ENCODE measurements around the gene PRKAG2. TPM values are rescaled to one million over a fixed set of nuclear protein-coding genes. Genes with fewer than 3 reads are reported as not detected.

Gene PRKAG2
- total RNA-seq, 2 experiments from 2014 or later, result 39.3 to 42.3 TPM

GRCh38 chr7:151695951-151696541 is 180.9 kb downstream of the PRKAG2 start:
- no peak for ATAC-seq (ENCODE audit: poor library complexity)
- H3K36me3 Mint-ChIP-seq (ENCODE audit: low read depth), result peaks cover under 1% of the 10 kb centered on the region
- ChIA-PET POLR2A (no interaction called here), CTCF (no interaction called here)
- Histone ChIP-seq H3K27ac (ENCODE audit: low read depth in 1 of 2, low read length in 2 of 2) (no peak overlapping the region), H3K36me3 (ENCODE audit: insufficient read depth, low read length) (peaks cover 2% of the 10 kb centered on the region), H3K4me1 (ENCODE audit: insufficient read depth, low read length) (no peaks in the 10 kb centered on the region), H3K27me3 (ENCODE audit: control insufficient read depth in 1 of 2, insufficient read depth in 2 of 2, low read length in 2 of 2) (no peaks in the 10 kb centered on the region), H3K9me3 (ENCODE audit: control insufficient read depth in 1 of 2, insufficient read depth in 1 of 2, low read length in 2 of 2) (no peaks in the 10 kb centered on the region), H3K4me3 (ENCODE audit: low read length) (no peak overlapping the region)
- no peak overlapping the region for H3K27ac Mint-ChIP-seq
- H3K4me1 Mint-ChIP-seq (ENCODE audit: low read depth), result peaks cover 5% of the 10 kb centered on the region
- intact Hi-C loops (cut with DNase I, micrococcal nuclease), result no loop called here
- no peak for TF ChIP-seq CTCF (IDR thresholded peaks at IDR 0.05)
- no peak for DNase-seq
- H3K27me3 Mint-ChIP-seq, result no peaks in the 10 kb centered on the region
- no peak overlapping the region for H3K4me3 Mint-ChIP-seq
- H3K9me3 Mint-ChIP-seq, result no peaks in the 10 kb centered on the region

GRCh38 chr7:151694828-151695580 is 181.9 kb downstream of the PRKAG2 start:
- Mint-ChIP-seq H3K27me3 (no peaks in the 10 kb centered on the region), H3K36me3 (ENCODE audit: low read depth) (no peaks in the 10 kb centered on the region), H3K4me3 (no peak overlapping the region), H3K4me1 (ENCODE audit: low read depth) (peaks cover 5% of the 10 kb centered on the region), H3K27ac (no peak overlapping the region), H3K9me3 (no peaks in the 10 kb centered on the region)
- DNase-seq (no peak), ATAC-seq (ENCODE audit: poor library complexity) (no peak)
- no peaks in the 10 kb centered on the region for H3K4me1 ChIP-seq (ENCODE audit: insufficient read depth, low read length)
- H3K36me3 ChIP-seq (ENCODE audit: insufficient read depth, low read length), result peaks cover 2% of the 10 kb centered on the region
- H3K9me3 ChIP-seq (ENCODE audit: control insufficient read depth in 1 of 2, insufficient read depth in 1 of 2, low read length in 2 of 2), result no peaks in the 10 kb centered on the region
- no peak overlapping the region for H3K4me3 ChIP-seq (ENCODE audit: low read length)
- TF ChIP-seq CTCF (IDR thresholded peaks at IDR 0.05), result no peak
- ChIA-PET POLR2A (no interaction called here), CTCF (no interaction called here)
- intact Hi-C loops (cut with DNase I, micrococcal nuclease), result no loop called here
- H3K27ac ChIP-seq (ENCODE audit: low read depth in 1 of 2, low read length in 2 of 2), result no peak overlapping the region
- no peaks in the 10 kb centered on the region for H3K27me3 ChIP-seq (ENCODE audit: control insufficient read depth in 1 of 2, insufficient read depth in 2 of 2, low read length in 2 of 2)

- H3K4me3 ChIP-seq (ENCODE audit: low read length), result no peak overlapping the region
Observed at GRCh38 chr7:151694441-151694827, 182.5 kb downstream of the PRKAG2 start.

More at GRCh38 chr7:151694441-151694827, 182.5 kb downstream of the PRKAG2 start:
- Mint-ChIP-seq H3K27me3 (no peaks in the 10 kb centered on the region), H3K36me3 (ENCODE audit: low read depth) (no peaks in the 10 kb centered on the region), H3K4me1 (ENCODE audit: low read depth) (peaks cover 5% of the 10 kb centered on the region), H3K4me3 (no peak overlapping the region), H3K27ac (no peak overlapping the region), H3K9me3 (no peaks in the 10 kb centered on the region)
- no peaks in the 10 kb centered on the region for H3K9me3 ChIP-seq (ENCODE audit: control insufficient read depth in 1 of 2, insufficient read depth in 1 of 2, low read length in 2 of 2)
- H3K36me3 ChIP-seq (ENCODE audit: insufficient read depth, low read length), result peaks cover 2% of the 10 kb centered on the region
- no peak for TF ChIP-seq CTCF (IDR thresholded peaks at IDR 0.05)
- no peaks in the 10 kb centered on the region for H3K27me3 ChIP-seq (ENCODE audit: control insufficient read depth in 1 of 2, insufficient read depth in 2 of 2, low read length in 2 of 2)
- POLR2A ChIA-PET, result no interaction called here
- ATAC-seq (ENCODE audit: poor library complexity) (no peak), DNase-seq (no peak)
- no peaks in the 10 kb centered on the region for H3K4me1 ChIP-seq (ENCODE audit: insufficient read depth, low read length)
- CTCF ChIA-PET, result no interaction called here
- H3K27ac ChIP-seq (ENCODE audit: low read depth in 1 of 2, low read length in 2 of 2), result no peak overlapping the region
- intact Hi-C loops (cut with DNase I, micrococcal nuclease), result no loop called here
